ENCODE measurements around the gene RBM33. TPM values are rescaled to one million over a fixed set of nuclear protein-coding genes. Genes with fewer than 3 reads are reported as not detected.

The RBM33 gene
- total and polyA plus RNA-seq, 7 donors = 11.6 to 49.3 (median 40.4) TPM

GRCh38 chr7:155660758-155661093 is 16.3 kb downstream of the RBM33 start:
- Histone ChIP-seq H3K27me3 (ENCODE audit: insufficient read depth in 3 of 3, low read length in 2 of 3) (no peaks in the 10 kb centered on the region), H3K27ac (no peak overlapping the region), H3K4me3 (no peak overlapping the region), H3K9me3 (no peaks in the 10 kb centered on the region), H3K4me1 (peaks cover 36% of the 10 kb centered on the region), H3K36me3 (ENCODE audit: insufficient read depth in 1 of 2, low read depth in 1 of 2) (peaks cover 0 to 7% of the 10 kb centered on the region in 2 donors)
- ATAC-seq = no peak
- DNase-seq = no peak
- 88 to 93% (median 89%) methylated on average over 1 of the region's 1 CpG for WGBS, 3 donors
- intact Hi-C loops (cut with DNase I) = no loop called here
- no peak for TF ChIP-seq CTCF (IDR thresholded peaks at IDR 0.05)

GRCh38 chr7:155662343-155663043 is 18.0 kb downstream of the RBM33 start:
- no peak for DNase-seq
- Histone ChIP-seq H3K4me3 (no peak overlapping the region), H3K4me1 (peaks cover 35% of the 10 kb centered on the region), H3K27ac (no peak overlapping the region), H3K36me3 (ENCODE audit: insufficient read depth in 1 of 2, low read depth in 1 of 2) (peaks cover 0 to 14% of the 10 kb centered on the region in 2 donors), H3K9me3 (no peaks in the 10 kb centered on the region), H3K27me3 (ENCODE audit: insufficient read depth in 3 of 3, low read length in 2 of 3) (no peaks in the 10 kb centered on the region)
- 83 to 94% (median 86%) methylated on average over 5 of the region's 5 CpGs for WGBS, 3 donors
- TF ChIP-seq CTCF (IDR thresholded peaks at IDR 0.05) = no peak
- ATAC-seq = no peak
- intact Hi-C loops (cut with DNase I) = no loop called here

GRCh38 chr7:155663937-155664336 is 19.5 kb downstream of the RBM33 start:
- Histone ChIP-seq H3K36me3 (ENCODE audit: insufficient read depth in 1 of 2, low read depth in 1 of 2) (peaks cover 0 to 14% of the 10 kb centered on the region in 2 donors), H3K27me3 (ENCODE audit: insufficient read depth in 3 of 3, low read length in 2 of 3) (no peaks in the 10 kb centered on the region), H3K27ac (no peak overlapping the region), H3K9me3 (no peaks in the 10 kb centered on the region), H3K4me1 (peaks cover 36% of the 10 kb centered on the region), H3K4me3 (no peak overlapping the region)
- WGBS, 3 donors = 68 to 91% (median 89%) methylated on average over 4 of the region's 4 CpGs
- intact Hi-C loops (cut with DNase I) = no loop called here
- DNase-seq (no peak), ATAC-seq (no peak)
- no peak for TF ChIP-seq CTCF (IDR thresholded peaks at IDR 0.05)

- no peak overlapping the region for H3K27ac ChIP-seq
- ATAC-seq (no peak), DNase-seq (no peak)
- H3K4me1 ChIP-seq = peaks cover 37% of the 10 kb centered on the region
- H3K36me3 ChIP-seq (ENCODE audit: insufficient read depth in 1 of 2, low read depth in 1 of 2) = peaks cover 0 to 14% of the 10 kb centered on the region in 2 donors
- H3K4me3 ChIP-seq = no peak overlapping the region
- WGBS, 3 donors = 86 to 93% (median 90%) methylated on average over 9 of the region's 9 CpGs
- TF ChIP-seq CTCF (IDR thresholded peaks at IDR 0.05) = no peak
- H3K27me3 ChIP-seq (ENCODE audit: insufficient read depth in 3 of 3, low read length in 2 of 3) = no peaks in the 10 kb centered on the region
- intact Hi-C loops (cut with DNase I) = no loop called here
- H3K9me3 ChIP-seq = no peaks in the 10 kb centered on the region
These were observed 20.9 kb downstream of the RBM33 start for GRCh38 chr7:155665079-155665956.
